ENCODE data around the gene NKX2-3.

GRCh38 chr10:99527526-99528493, 4.9 kb upstream of the NKX2-3 start:
- TF ChIP-seq CTCF (IDR thresholded peaks at IDR 0.05): no peak
- no peak for TF ChIP-seq POLR2A (IDR thresholded peaks at IDR 0.05)

Measured in uterus (tissue), 2 donors.